ENCODE measurements around the gene CMA1. TPM values are rescaled to one million over a fixed set of nuclear protein-coding genes. Genes with fewer than 3 reads are reported as not detected.
"Not testable (repeated sequence)": the region's sequence is repeated elsewhere in the genome, so short reads cannot be mapped to it uniquely, and the experiment has no call there.

Gene CMA1
- total and polyA plus RNA-seq, 2 of the 8 experiments (the other 6 are each of a cell fraction or from before 2014, with no cell fraction given) = not detected

DNA sequence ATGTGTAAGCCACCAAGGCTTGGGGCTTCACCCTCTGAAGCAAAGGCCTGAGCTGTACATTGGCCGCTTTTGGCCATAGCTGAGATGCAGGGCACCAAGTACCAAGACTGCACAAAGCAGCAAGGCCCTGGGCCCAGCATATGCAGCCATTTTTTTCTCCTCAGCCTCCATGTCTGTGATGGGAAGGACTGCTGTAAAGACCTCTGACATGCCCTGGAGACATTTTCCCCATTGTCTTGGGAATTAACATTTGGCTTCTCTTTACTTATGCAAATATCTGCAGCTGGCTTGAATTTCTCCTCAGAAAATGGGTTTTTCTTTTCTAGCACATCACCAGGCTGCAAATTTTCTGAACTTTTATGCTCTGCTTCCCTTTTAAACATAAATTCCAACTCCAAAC lies 28.1 kb downstream of the CMA1 start:
- H3K56ac ChIP-seq (replicated peaks; ENCODE audit: insufficient read length, low read depth, low read length); H3K27ac ChIP-seq (ENCODE audit: low read depth, low read length); H3K9ac ChIP-seq (replicated peaks in 1 of 4; ENCODE audit: extremely low read depth in 1 of 4, low read depth in 3 of 4, low read length in 3 of 4); FAIRE-seq; H2BK5ac ChIP-seq (ENCODE audit: low read depth, low read length); H3K4me3 ChIP-seq (ENCODE audit: extremely low read depth in 1 of 4, insufficient read depth in 2 of 4, low read depth in 3 of 4, low read length in 4 of 4); H4K5ac ChIP-seq (ENCODE audit: insufficient read length, low read depth, low read length); H3K4ac ChIP-seq (replicated peaks; ENCODE audit: insufficient read length, low read depth, low read length); H3K4me1 ChIP-seq (replicated peaks in 1 of 4; ENCODE audit: control insufficient read depth in 3 of 4, insufficient read depth in 4 of 4, low read length in 3 of 4); H4K91ac ChIP-seq (replicated peaks; ENCODE audit: insufficient read length, low read length); DNase-seq (ENCODE audit: low read depth in 1 of 2, low spot score in 2 of 2); H3K4me2 ChIP-seq (ENCODE audit: insufficient read depth in 1 of 2, low read depth in 2 of 2, low read length in 2 of 2); H3K36me3 ChIP-seq (ENCODE audit: control insufficient read depth in 2 of 4, insufficient read depth in 4 of 4, low read length in 3 of 4); H3K23ac ChIP-seq (ENCODE audit: insufficient read length); H3K79me1 ChIP-seq (ENCODE audit: low read depth, low read length); H3K9me3 ChIP-seq (ENCODE audit: insufficient read depth in 2 of 2, low read depth in 1 of 2, low read length in 1 of 2); POLR2A ChIA-PET (ENCODE audit: partially characterized antibody); H4K20me1 ChIP-seq (replicated peaks in 1 of 2; ENCODE audit: control insufficient read depth in 1 of 2, insufficient read depth in 2 of 2, low read length in 2 of 2); H3K14ac ChIP-seq (ENCODE audit: insufficient read length); H3K18ac ChIP-seq (ENCODE audit: extremely low read depth, low read length); H3K79me2 ChIP-seq (ENCODE audit: control insufficient read depth in 1 of 2, insufficient read depth in 2 of 2, low read length in 2 of 2); H3K23me2 ChIP-seq (ENCODE audit: low read depth, low read length); H2AFZ ChIP-seq (ENCODE audit: low read length); H4K8ac ChIP-seq (ENCODE audit: extremely low read depth, insufficient read depth, low read length); H2BK20ac ChIP-seq (ENCODE audit: low read length); H2BK15ac ChIP-seq (ENCODE audit: low read length); H2BK12ac ChIP-seq (ENCODE audit: low read depth, low read length); H2AK5ac ChIP-seq (ENCODE audit: low read depth, low read length); H3K27me3 ChIP-seq (replicated peaks in 1 of 4; ENCODE audit: control insufficient read depth in 3 of 4, extremely low read depth in 1 of 4, insufficient read depth in 3 of 4, low read length in 3 of 4); H2BK120ac ChIP-seq (replicated peaks; ENCODE audit: low read depth, low read length): not testable (repeated sequence)
- CTCF ChIA-PET (ENCODE audit: partially characterized antibody) = interaction anchor here (0.6 kb wide), 1 partner anchor 668 kb away, joined by 3 read pairs; no protein-coding TSS in a partner anchor
- 9% methylated on average over 1 of the region's 1 CpG; no CpG with 5 or more reads in 1 of the 2 experiments for WGBS, 2 experiments (ENCODE audit: extremely low coverage in 1 of 2, insufficient coverage in 1 of 2, insufficient read length in 1 of 2, insufficient replicate concordance in 2 of 2, low coverage in 1 of 2, low lambda C conversion rate in 2 of 2, missing lambda C conversion rate in 1 of 2)

Measured in H1 (cell line).